Measurements from ENCODE around the gene LGALS8. TPM values are rescaled to one million over a fixed set of nuclear protein-coding genes. Genes with fewer than 3 reads are reported as not detected.

Gene LGALS8
- total and polyA plus RNA-seq, 4 donors: 29.9 to 160 (median 53.1) TPM

- WGBS, 2 donors: 78 to 86% methylated on average over 4 of the region's 4 CpGs
- H3K9me3 ChIP-seq (ENCODE audit: control insufficient read depth in 4 of 4, insufficient read depth in 3 of 4, low read length in 3 of 4): no peaks in the 10 kb centered on the region
- no peaks in the 10 kb centered on the region for H3K27me3 ChIP-seq (ENCODE audit: control insufficient read depth in 3 of 3, insufficient read depth in 3 of 3, low read length in 2 of 3)
- peak overlapping the region; percentile 40 to 61 for H3K27ac ChIP-seq (ENCODE audit: low read depth in 1 of 2, low read length in 1 of 2)
- no peak overlapping the region for H3K9ac ChIP-seq (ENCODE audit: insufficient read depth in 1 of 2, low read length in 2 of 2)
- DNase-seq: no peak
- TF ChIP-seq, protein P1, sequence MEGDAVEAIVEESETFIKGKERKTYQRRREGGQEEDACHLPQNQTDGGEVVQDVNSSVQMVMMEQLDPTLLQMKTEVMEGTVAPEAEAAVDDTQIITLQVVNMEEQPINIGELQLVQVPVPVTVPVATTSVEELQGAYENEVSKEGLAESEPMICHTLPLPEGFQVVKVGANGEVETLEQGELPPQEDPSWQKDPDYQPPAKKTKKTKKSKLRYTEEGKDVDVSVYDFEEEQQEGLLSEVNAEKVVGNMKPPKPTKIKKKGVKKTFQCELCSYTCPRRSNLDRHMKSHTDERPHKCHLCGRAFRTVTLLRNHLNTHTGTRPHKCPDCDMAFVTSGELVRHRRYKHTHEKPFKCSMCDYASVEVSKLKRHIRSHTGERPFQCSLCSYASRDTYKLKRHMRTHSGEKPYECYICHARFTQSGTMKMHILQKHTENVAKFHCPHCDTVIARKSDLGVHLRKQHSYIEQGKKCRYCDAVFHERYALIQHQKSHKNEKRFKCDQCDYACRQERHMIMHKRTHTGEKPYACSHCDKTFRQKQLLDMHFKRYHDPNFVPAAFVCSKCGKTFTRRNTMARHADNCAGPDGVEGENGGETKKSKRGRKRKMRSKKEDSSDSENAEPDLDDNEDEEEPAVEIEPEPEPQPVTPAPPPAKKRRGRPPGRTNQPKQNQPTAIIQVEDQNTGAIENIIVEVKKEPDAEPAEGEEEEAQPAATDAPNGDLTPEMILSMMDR (IDR thresholded peaks at IDR 0.05; ENCODE audit: control extremely low read depth, extremely low read depth): no peak
- no peak for ATAC-seq (ENCODE audit: insufficient read depth, low FRiP score)
- peaks cover 3 to 26% (median 5%) of the 10 kb centered on the region in 5 donors for H3K4me1 ChIP-seq (ENCODE audit: control insufficient read depth in 5 of 5, insufficient read depth in 5 of 5, low read length in 5 of 5)
- no peaks in the 10 kb centered on the region for H3K36me3 ChIP-seq (ENCODE audit: control insufficient read depth in 4 of 4, insufficient read depth in 4 of 4, low read length in 4 of 4)
- no peak overlapping the region for H3K4me3 ChIP-seq
Observed at GRCh38 chr1:236520445-236521005, 3.3 kb upstream of the LGALS8 start.

DNA sequence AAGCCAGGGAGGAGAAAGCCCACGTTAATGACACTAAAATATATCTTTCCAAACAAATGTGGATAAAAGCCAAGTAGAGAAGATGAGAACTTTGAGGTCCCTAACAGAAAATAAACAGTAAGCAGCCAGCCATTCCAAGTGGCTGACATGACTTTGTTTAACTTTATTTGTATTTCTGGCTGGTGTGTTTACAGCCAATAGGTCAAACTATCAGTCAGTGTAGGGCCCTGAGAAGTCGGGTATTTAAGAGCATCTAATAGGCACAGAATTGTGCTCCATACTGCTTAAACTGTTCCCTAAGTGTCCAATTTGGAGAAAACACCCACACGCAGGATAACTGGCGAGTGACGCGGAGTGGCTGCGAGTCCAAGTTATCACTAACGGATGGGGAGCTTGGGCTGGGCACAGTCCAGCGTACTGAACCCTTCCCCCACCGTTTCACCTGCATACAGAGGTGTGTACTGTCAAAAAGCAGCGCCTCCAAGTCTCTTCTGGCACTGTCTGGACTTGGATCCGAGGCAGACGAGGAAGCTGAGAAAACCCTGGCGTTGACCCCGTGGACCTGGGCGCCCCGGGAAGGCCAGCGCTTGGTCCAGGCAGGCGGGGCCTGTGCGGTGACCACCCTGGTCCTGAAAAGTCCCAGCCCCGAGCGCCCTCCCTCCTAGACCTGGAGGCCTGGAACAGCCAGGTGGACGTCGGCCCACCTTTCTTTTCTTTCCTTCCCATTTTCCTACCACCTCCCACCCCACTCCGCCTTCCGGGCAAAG lies 662 bp upstream of the LGALS8 start:
- peak overlapping the region; percentile 71 to 85 for H3K9ac ChIP-seq (ENCODE audit: insufficient read depth in 1 of 2, low read length in 2 of 2)
- DNase-seq (peak in 2 of 3 donors; percentile 41 to 50), ATAC-seq (ENCODE audit: insufficient read depth, low FRiP score) (peak; percentile 12)
- H3K4me3 ChIP-seq: peak overlapping the region; percentile 79
- H3K9me3 ChIP-seq (ENCODE audit: control insufficient read depth in 4 of 4, insufficient read depth in 3 of 4, low read length in 3 of 4): no peaks in the 10 kb centered on the region
- H3K27me3 ChIP-seq (ENCODE audit: control insufficient read depth in 3 of 3, insufficient read depth in 3 of 3, low read length in 2 of 3): no peaks in the 10 kb centered on the region
- H3K36me3 ChIP-seq (ENCODE audit: control insufficient read depth in 4 of 4, insufficient read depth in 4 of 4, low read length in 4 of 4): peaks cover 0 to 11% (median 3%) of the 10 kb centered on the region in 4 donors
- peaks cover 0 to 17% (median 5%) of the 10 kb centered on the region in 5 donors for H3K4me1 ChIP-seq (ENCODE audit: control insufficient read depth in 5 of 5, insufficient read depth in 5 of 5, low read length in 5 of 5)
- TF ChIP-seq, protein P1 (IDR thresholded peaks at IDR 0.05; ENCODE audit: control extremely low read depth, extremely low read depth): no peak
- WGBS, 2 donors: 16 to 28% methylated on average over 26 of the region's 26 CpGs
- peak overlapping the region; percentile 96 to 98 for H3K27ac ChIP-seq (ENCODE audit: low read depth in 1 of 2, low read length in 1 of 2)

DNA sequence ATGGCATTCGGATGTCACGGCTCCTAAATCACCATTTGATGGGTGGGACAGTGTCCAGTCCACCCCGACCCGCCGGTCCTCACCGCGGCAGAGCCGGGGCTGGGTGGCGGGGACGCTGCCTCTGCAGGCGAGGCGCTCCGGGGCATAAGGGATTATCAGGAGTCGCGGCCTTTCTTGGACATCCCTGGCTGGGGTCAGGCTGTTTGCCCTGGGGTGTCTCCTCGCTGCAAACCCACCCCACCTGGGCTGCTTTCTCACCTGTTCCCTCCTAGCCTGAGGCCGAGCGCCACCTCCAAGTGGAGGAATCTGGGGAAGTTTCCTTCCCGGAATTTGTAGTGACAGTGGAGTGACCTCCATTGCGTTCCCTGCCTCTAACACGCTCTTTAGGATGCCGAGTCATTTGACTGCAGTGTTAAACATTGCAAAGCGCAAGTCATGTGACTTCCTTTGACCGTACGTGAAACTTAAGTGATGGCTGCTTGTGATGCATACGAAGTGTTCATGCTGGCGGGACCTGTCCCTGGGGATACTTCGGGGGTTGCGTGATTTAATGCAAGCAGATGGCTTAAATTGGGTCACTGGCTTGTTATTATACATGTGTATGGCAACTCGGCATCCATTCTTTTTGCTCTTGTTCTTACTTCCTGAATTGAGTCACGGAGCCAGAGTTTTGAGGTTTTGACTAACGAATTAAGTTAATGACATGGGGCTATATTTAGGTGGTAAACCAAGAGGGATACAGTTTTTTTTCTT lies 536 bp downstream of the LGALS8 start:
- Histone ChIP-seq H3K9me3 (ENCODE audit: control insufficient read depth in 4 of 4, insufficient read depth in 3 of 4, low read length in 3 of 4) (no peaks in the 10 kb centered on the region), H3K36me3 (ENCODE audit: control insufficient read depth in 4 of 4, insufficient read depth in 4 of 4, low read length in 4 of 4) (peaks cover 0 to 11% (median 3%) of the 10 kb centered on the region in 4 donors), H3K4me3 (peak overlapping the region; percentile 79), H3K4me1 (ENCODE audit: control insufficient read depth in 5 of 5, insufficient read depth in 5 of 5, low read length in 5 of 5) (peaks cover 0 to 17% (median 5%) of the 10 kb centered on the region in 5 donors), H3K27ac (ENCODE audit: low read depth in 1 of 2, low read length in 1 of 2) (peak overlapping the region; percentile 96 to 98), H3K27me3 (ENCODE audit: control insufficient read depth in 3 of 3, insufficient read depth in 3 of 3, low read length in 2 of 3) (no peaks in the 10 kb centered on the region), H3K9ac (ENCODE audit: insufficient read depth in 1 of 2, low read length in 2 of 2) (peak overlapping the region; percentile 65 to 85)
- TF ChIP-seq, protein P1 (IDR thresholded peaks at IDR 0.05; ENCODE audit: control extremely low read depth, extremely low read depth): no peak
- 0% methylated on average over 31 to 32 of the region's 32 CpGs for WGBS, 2 donors
- peak; percentile 76 for ATAC-seq (ENCODE audit: insufficient read depth, low FRiP score)
- DNase-seq: peak; percentile 75 to 90 (median 88)

Data from lung (tissue), 12 donors.